Hippocampal formation (tissue), 2 donors: ENCODE results near the gene PRKCD.
"Not testable (repeated sequence)": the region's sequence is repeated elsewhere in the genome, so short reads cannot be mapped to it uniquely, and the experiment has no call there.

Experiments
- DNase-seq, 2 donors: peaks; one replicate each; lab custom pipeline; 2025; lab: John Stamatoyannopoulos, UW

Gene PRKCD

GRCh38 chr3:53139906-53140846 lies 20.8 kb upstream of the PRKCD start:
- no peak for DNase-seq

- DNase-seq, result no peak
Measured at GRCh38 chr3:53140847-53141845, 19.9 kb upstream of the PRKCD start.

GRCh38 chr3:53142986-53143385 lies 18.0 kb upstream of the PRKCD start:
- DNase-seq, result peak in 1 of 2 donors; percentile 13

GRCh38 chr3:53144446-53144845 lies 16.6 kb upstream of the PRKCD start:
- DNase-seq, result no peak

- no peak for DNase-seq
Measured at GRCh38 chr3:53144862-53145712, 15.9 kb upstream of the PRKCD start.

- no peak for DNase-seq
Measured at GRCh38 chr3:53145713-53146080, 15.3 kb upstream of the PRKCD start.

GRCh38 chr3:53146319-53146891 lies 14.6 kb upstream of the PRKCD start:
- no peak for DNase-seq

GRCh38 chr3:53147151-53147902 lies 13.7 kb upstream of the PRKCD start:
- DNase-seq, result no peak

GRCh38 chr3:53147903-53148400 lies 13.1 kb upstream of the PRKCD start:
- no peak for DNase-seq

- DNase-seq, result no peak
Measured at GRCh38 chr3:53149006-53149690, 11.9 kb upstream of the PRKCD start.

- no peak for DNase-seq
Measured at GRCh38 chr3:53149699-53150098, 11.3 kb upstream of the PRKCD start.

GRCh38 chr3:53150247-53151085 lies 10.5 kb upstream of the PRKCD start:
- no peak for DNase-seq

GRCh38 chr3:53151086-53151438 lies 9.9 kb upstream of the PRKCD start:
- not testable (repeated sequence) for DNase-seq

- DNase-seq, result no peak
Measured at GRCh38 chr3:53151465-53151864, 9.5 kb upstream of the PRKCD start.

GRCh38 chr3:53151870-53152660 lies 8.9 kb upstream of the PRKCD start:
- DNase-seq, result no peak

- no peak for DNase-seq
Measured at GRCh38 chr3:53153264-53153823, 7.7 kb upstream of the PRKCD start.

GRCh38 chr3:53153980-53154379 lies 7.0 kb upstream of the PRKCD start:
- DNase-seq, result no peak

GRCh38 chr3:53154881-53155285 lies 6.1 kb upstream of the PRKCD start:
- DNase-seq, result peak in 1 of 2 donors; percentile 29
